Upper lobe of left lung (tissue), 4 donors: ENCODE results near the gene SERPINI2.

Experiments
- POLR2AphosphoS5 ChIP-seq, 2 donors: sonication (generic); formaldehyde crosslinking; IDR thresholded peaks; one replicate each; pipeline ENCODE4 v1.5.1; 2017; ENCODE audit warnings: antibody characterized with exemption in 2 of 2
- TF ChIP-seq, protein P1 (sequence below), 6 experiments: fragments of 450-650 bp in 4 of 6; fragments of 200-600 bp in 2 of 6; sonication (generic) in 2 of 6; IDR thresholded peaks; one replicate each; pipeline ENCODE4 v1.5.1; 2016 to 2019; ENCODE audit warnings: antibody characterized with exemption in 6 of 6

DNA sequence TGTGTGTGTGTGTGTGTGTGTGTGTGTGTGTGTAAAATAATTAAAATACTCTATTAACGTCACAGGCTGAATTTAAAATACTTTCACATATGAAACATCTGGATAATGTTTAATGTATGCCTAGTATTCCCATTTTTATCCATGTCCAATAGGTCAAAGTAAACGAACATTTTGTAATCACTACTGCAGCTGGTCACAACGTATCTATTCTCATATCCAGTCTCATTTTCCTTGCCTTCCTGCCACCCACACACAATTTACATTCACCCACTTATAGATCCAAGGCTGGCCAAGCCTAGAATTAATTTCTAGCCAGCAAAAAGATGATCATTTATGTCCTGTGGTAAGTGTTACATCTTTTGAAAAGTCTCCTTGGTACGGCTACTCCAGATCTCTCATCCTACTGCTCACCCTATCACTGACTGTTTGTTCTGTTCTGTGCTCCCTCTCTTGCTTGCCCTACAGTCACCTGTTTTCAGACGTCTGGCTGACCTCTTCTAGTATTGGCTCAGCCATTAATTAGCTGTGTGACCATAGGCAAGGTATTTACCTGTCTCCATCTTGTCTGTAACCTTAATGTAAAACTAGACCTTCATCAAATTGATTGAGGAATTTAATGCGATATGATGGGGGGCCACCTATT is 17.6 kb downstream of the SERPINI2 start:
- TF ChIP-seq, protein P1, sequence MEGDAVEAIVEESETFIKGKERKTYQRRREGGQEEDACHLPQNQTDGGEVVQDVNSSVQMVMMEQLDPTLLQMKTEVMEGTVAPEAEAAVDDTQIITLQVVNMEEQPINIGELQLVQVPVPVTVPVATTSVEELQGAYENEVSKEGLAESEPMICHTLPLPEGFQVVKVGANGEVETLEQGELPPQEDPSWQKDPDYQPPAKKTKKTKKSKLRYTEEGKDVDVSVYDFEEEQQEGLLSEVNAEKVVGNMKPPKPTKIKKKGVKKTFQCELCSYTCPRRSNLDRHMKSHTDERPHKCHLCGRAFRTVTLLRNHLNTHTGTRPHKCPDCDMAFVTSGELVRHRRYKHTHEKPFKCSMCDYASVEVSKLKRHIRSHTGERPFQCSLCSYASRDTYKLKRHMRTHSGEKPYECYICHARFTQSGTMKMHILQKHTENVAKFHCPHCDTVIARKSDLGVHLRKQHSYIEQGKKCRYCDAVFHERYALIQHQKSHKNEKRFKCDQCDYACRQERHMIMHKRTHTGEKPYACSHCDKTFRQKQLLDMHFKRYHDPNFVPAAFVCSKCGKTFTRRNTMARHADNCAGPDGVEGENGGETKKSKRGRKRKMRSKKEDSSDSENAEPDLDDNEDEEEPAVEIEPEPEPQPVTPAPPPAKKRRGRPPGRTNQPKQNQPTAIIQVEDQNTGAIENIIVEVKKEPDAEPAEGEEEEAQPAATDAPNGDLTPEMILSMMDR (IDR thresholded peaks at IDR 0.05), result no peak
- TF ChIP-seq POLR2AphosphoS5 (IDR thresholded peaks at IDR 0.05), result no peak
